SK-N-SH treated with all-trans-retinoic acid at 6 μM for 48 hours (cell line): ENCODE data around the gene CD79A.

Experiments used
- ATAC-seq: fragments of 200-7000 bp; cut with Tn5 transposase; 3 replicates; pipeline ENCODE4 v1.9.1; 2020; ENCODE audit warnings: mild to moderate bottlenecking, moderate library complexity
- ARNTL ChIP-seq: fragments of 450-650 bp; formaldehyde crosslinking; IDR thresholded peaks from 2 replicates; pipeline ENCODE4 v1.5.0; 2020; ENCODE audit warnings: low read depth, mild to moderate bottlenecking, moderate library complexity, borderline replicate concordance
- BACH2 ChIP-seq: fragments of 250-450 bp; sonication (Bioruptor Pico); IDR thresholded peaks from 2 replicates; pipeline ENCODE4 v1.9.0; 2021; ENCODE audit warnings: mild to moderate bottlenecking, borderline replicate concordance
- CSDC2 ChIP-seq: fragments of 250-450 bp; sonication (Bioruptor Pico); IDR thresholded peaks from 2 replicates; pipeline ENCODE4 v1.5.0; 2020; ENCODE audit warnings: mild to moderate bottlenecking, moderate library complexity
- ISL1 ChIP-seq: fragments of 250-450 bp; sonication (Bioruptor Pico); IDR thresholded peaks from 2 replicates; pipeline ENCODE4 v2.1.2; 2022; ENCODE audit warnings: mild to moderate bottlenecking, moderate library complexity
- OSR1 ChIP-seq: fragments of 250-450 bp; sonication (Bioruptor Pico); IDR thresholded peaks from 2 replicates; pipeline ENCODE4 v1.8.0; 2022; ENCODE audit warnings: moderate library complexity, mild to moderate bottlenecking, inconsistent platforms
- RARB ChIP-seq: fragments of 250-450 bp; sonication (Bioruptor Pico); IDR thresholded peaks from 2 replicates; pipeline ENCODE4 v1.8.0; 2021; ENCODE audit warnings: mild to moderate bottlenecking, moderate library complexity
- TCF4 ChIP-seq: fragments of 250-450 bp; sonication (Bioruptor Pico); IDR thresholded peaks from 2 replicates; pipeline ENCODE4 v1.8.0; 2021; ENCODE audit warnings: mild to moderate bottlenecking, moderate library complexity, borderline replicate concordance
- ZC3H10 ChIP-seq: fragments of 250-450 bp; sonication (Bioruptor Pico); IDR thresholded peaks from 2 replicates; pipeline ENCODE4 v1.5.1; 2021; ENCODE audit warnings: mild to moderate bottlenecking, moderate library complexity
- ZFP3 ChIP-seq: fragments of 250-450 bp; sonication (Bioruptor Pico); IDR thresholded peaks from 2 replicates; pipeline ENCODE4 v1.5.0; 2020; ENCODE audit warnings: mild to moderate bottlenecking, moderate library complexity
- ZFP30 ChIP-seq: fragments of 450-650 bp; formaldehyde crosslinking; IDR thresholded peaks from 2 replicates; pipeline ENCODE4 v1.5.0; 2022; ENCODE audit warnings: mild to moderate bottlenecking, moderate library complexity
- ZNF565 ChIP-seq: fragments of 450-650 bp; formaldehyde crosslinking; conservative IDR thresholded peaks from 2 replicates; pipeline ENCODE4 v1.5.0; 2020; ENCODE audit warnings: low read depth, mild to moderate bottlenecking, moderate library complexity
- ZNF8 ChIP-seq: fragments of 450-650 bp; formaldehyde crosslinking; IDR thresholded peaks from 2 replicates; pipeline ENCODE4 v1.5.0; 2020; ENCODE audit warnings: mild to moderate bottlenecking, moderate library complexity
- TF ChIP-seq, protein P1 (sequence below): fragments of 250-450 bp; sonication (Bioruptor Pico); IDR thresholded peaks from 2 replicates; pipeline ENCODE4 v1.8.0; 2021; ENCODE audit warnings: low read depth, mild to moderate bottlenecking, moderate library complexity, borderline replicate concordance
- TF ChIP-seq, protein P2 (sequence below): fragments of 250-450 bp; sonication (Bioruptor Pico); IDR thresholded peaks from 2 replicates; pipeline ENCODE4 v1.5.1; 2020; ENCODE audit warnings: low read depth, mild to moderate bottlenecking, moderate library complexity
- TF ChIP-seq, protein P3 (sequence below): fragments of 250-450 bp; sonication (Bioruptor Pico); IDR thresholded peaks from 2 replicates; pipeline ENCODE4 v1.8.0; 2020; ENCODE audit warnings: mild to moderate bottlenecking, moderate library complexity, borderline replicate concordance

The CD79A gene

DNA sequence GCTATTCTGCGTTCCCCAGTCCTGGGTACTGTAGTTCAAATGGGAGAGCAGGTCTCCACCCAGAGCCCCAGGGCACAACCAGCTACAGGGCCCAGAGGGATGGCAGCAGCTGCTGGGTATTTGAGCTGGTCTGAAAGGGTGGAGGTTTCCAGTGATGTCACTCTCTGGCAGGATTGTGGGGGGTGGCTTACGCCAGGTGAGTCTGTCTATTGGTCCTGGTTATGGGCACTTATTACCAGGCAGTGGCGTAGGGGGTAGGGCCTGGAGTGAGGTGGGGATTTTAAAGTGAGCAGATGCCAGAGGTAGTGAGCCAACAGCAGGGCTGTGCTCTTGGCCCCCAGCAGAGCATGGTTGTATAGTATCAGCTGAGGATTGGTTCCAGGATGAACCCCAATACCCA, 10.8 kb upstream of the CD79A start:
- no peak for ATAC-seq
- no peak for TF ChIP-seq ZC3H10
- TF ChIP-seq ZNF565, result no peak
- TF ChIP-seq, protein P1, sequence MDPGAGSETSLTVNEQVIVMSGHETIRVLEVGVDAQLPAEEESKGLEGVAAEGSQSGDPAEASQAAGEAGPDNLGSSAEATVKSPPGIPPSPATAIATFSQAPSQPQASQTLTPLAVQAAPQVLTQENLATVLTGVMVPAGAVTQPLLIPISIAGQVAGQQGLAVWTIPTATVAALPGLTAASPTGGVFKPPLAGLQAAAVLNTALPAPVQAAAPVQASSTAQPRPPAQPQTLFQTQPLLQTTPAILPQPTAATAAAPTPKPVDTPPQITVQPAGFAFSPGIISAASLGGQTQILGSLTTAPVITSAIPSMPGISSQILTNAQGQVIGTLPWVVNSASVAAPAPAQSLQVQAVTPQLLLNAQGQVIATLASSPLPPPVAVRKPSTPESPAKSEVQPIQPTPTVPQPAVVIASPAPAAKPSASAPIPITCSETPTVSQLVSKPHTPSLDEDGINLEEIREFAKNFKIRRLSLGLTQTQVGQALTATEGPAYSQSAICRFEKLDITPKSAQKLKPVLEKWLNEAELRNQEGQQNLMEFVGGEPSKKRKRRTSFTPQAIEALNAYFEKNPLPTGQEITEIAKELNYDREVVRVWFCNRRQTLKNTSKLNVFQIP (CRISPR knock-in tag), result no peak
- TF ChIP-seq, protein P2, sequence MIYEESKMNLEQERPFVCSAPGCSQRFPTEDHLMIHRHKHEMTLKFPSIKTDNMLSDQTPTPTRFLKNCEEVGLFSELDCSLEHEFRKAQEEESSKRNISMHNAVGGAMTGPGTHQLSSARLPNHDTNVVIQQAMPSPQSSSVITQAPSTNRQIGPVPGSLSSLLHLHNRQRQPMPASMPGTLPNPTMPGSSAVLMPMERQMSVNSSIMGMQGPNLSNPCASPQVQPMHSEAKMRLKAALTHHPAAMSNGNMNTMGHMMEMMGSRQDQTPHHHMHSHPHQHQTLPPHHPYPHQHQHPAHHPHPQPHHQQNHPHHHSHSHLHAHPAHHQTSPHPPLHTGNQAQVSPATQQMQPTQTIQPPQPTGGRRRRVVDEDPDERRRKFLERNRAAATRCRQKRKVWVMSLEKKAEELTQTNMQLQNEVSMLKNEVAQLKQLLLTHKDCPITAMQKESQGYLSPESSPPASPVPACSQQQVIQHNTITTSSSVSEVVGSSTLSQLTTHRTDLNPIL (CRISPR knock-in tag), result no peak
- no peak for TF ChIP-seq ZFP30 (CRISPR knock-in tag)
- no peak for TF ChIP-seq TCF4 (CRISPR knock-in tag)
- TF ChIP-seq ARNTL (CRISPR knock-in tag), result no peak
- TF ChIP-seq, all 23 proteins: peak for 0

DNA sequence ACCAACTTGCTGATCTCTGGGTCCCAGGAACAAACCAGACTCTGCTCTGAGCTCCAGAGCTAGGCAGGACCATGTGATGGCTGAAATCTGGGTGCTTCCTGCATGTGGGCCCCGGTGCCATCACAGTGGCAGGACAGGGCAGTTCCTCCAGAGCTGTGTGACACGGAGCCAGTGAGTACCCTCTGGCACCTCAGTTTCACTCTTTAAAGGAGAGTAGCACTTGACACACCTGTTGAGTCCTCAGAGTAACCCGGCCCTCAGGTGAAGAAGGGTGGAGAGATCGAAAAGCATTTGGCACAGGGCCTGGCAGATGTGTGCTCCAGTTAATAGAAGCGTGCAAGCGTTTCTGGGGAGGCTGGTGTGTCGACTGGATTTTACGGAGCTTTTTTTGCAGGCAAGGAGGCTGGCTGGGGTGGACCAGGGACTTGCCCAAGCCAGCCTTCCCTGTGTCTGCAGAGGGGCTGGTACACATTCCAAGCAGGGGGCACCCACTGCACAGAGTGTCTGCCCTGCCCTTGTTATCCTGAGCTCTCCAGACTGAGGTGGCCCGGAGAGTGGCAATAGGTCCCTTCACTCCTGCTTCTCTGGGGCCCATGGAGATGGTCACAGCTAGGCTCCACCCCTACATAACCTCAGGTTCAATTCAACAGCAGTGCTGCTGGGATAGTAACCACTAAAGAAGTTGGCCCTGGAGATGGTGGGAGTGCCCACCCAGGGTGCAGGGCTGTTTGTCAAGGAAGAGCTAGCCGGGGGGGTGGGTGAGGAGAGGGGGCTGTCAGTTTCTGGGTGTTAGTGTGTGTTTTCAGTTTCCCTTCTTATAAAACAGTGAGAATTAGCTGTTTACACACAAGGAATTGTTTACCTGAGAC, 8.7 kb upstream of the CD79A start:
- TF ChIP-seq, protein P3, sequence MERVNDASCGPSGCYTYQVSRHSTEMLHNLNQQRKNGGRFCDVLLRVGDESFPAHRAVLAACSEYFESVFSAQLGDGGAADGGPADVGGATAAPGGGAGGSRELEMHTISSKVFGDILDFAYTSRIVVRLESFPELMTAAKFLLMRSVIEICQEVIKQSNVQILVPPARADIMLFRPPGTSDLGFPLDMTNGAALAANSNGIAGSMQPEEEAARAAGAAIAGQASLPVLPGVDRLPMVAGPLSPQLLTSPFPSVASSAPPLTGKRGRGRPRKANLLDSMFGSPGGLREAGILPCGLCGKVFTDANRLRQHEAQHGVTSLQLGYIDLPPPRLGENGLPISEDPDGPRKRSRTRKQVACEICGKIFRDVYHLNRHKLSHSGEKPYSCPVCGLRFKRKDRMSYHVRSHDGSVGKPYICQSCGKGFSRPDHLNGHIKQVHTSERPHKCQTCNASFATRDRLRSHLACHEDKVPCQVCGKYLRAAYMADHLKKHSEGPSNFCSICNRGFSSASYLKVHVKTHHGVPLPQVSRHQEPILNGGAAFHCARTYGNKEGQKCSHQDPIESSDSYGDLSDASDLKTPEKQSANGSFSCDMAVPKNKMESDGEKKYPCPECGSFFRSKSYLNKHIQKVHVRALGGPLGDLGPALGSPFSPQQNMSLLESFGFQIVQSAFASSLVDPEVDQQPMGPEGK (CRISPR knock-in tag), result no peak
- TF ChIP-seq ZFP3 (CRISPR knock-in tag), result no peak
- no peak for TF ChIP-seq RARB (CRISPR knock-in tag)
- TF ChIP-seq ZC3H10, result no peak
- no peak for TF ChIP-seq ZFP30 (CRISPR knock-in tag)
- no peak for ATAC-seq

DNA sequence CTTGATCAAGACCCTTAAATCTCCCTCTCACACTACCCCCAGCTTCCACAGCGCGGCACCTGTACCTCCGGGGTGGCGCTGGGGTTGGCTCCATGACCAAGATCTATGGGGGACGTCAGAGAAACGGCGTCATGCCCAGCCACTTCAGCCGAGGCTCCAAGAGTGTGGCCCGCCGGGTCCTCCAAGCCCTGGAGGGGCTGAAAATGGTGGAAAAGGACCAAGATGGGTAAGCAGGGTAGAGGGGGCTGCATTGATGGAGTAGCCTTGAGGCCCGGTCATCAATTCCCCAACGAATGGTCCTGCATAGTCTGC, 8.1 kb upstream of the CD79A start:
- ATAC-seq, result no peak
- TF ChIP-seq, protein P2 (CRISPR knock-in tag), result no peak
- TF ChIP-seq OSR1 (CRISPR knock-in tag), result no peak

DNA sequence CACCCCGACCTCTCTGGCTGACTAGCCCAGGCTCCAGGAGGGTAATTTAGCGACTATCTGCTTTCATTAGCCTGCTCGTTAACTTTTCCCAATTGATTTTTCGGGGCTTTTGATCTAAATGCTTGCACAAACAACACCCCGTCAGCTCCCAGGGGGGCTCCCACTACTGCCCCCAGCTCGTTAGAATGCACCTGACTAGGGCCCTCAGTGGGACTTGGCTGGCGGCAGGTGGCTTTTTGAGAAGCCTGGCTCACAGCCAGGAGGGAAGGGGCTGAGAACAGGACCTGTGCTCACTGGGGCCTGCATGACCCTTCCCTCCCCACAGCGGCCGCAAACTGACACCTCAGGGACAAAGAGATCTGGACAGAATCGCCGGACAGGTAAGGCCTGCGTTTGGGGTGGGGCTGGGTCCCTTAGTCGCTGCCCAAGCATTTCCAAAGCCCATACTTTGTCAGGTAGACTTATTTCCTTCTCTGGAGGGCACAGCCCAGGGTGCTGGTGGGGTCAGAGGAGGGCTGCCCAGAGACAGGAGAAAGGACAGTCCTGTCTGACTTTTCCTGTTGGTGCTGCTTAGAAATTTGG, 7.6 kb upstream of the CD79A start:
- no peak for ATAC-seq
- TF ChIP-seq ARNTL (CRISPR knock-in tag), result no peak
- no peak for TF ChIP-seq ZNF8 (CRISPR knock-in tag)
- TF ChIP-seq OSR1 (CRISPR knock-in tag), result no peak
- TF ChIP-seq CSDC2 (CRISPR knock-in tag), result no peak

DNA sequence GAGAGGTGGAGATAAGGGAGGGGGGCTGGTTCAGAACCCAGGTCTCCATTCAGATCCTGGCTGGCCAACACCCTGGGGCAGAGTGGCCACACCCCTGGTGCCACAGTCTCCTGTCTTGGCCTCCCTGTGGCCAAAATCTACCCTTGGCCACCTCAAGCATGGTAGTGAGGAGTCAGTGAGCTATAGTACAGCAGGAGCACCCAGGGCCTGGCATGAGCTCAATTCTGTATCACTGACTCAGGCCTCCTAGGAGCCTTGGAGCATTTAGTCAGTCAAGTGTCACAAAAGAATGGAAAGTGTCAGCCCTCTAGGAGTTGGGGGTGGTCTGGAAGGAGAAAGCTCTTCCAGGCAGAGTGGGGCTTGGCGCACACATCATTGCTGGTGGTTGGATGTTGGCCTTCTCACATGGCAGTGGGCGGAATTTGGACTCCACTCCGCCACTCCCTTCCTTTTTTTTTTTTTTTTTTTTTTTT, 6.6 kb upstream of the CD79A start:
- no peak for ATAC-seq

More for the DNA sequence above, 6.6 kb upstream of the CD79A start:
- TF ChIP-seq ISL1, result no peak
- no peak for TF ChIP-seq TCF4 (CRISPR knock-in tag)
- TF ChIP-seq, protein P2 (CRISPR knock-in tag), result no peak
- no peak for TF ChIP-seq ZFP3 (CRISPR knock-in tag)
- TF ChIP-seq, protein P1 (CRISPR knock-in tag), result no peak
- TF ChIP-seq, protein P3 (CRISPR knock-in tag), result no peak
- no peak for TF ChIP-seq BACH2 (CRISPR knock-in tag)
- TF ChIP-seq ZNF565, result no peak
